ENCODE measurements around the gene PCGF5.
A peak's percentile ranks its signal among the peaks of the same experiment; 100 is the strongest.

PCGF5 gene

GRCh38 chr10:91197127-91197526, 23.3 kb upstream of the PCGF5 start (continued):
- TF ChIP-seq TRIM28 (IDR thresholded peaks at IDR 0.05; ENCODE audit: borderline replicate concordance, low read length) (no peak), ZNF654 (tag by site-specific recombination; IDR thresholded peaks at IDR 0.05; ENCODE audit: low read depth) (peak; percentile 6; the same call in 1 of the 2 replicates)

- CTCF ChIA-PET: interaction anchor here (0.7 kb wide), 1 partner anchor 1941 kb away, joined by 3 read pairs; no protein-coding TSS in a partner anchor
- H3K4me1 ChIP-seq (ENCODE audit: control insufficient read depth, insufficient read depth, low read length): peaks cover 21% of the 10 kb centered on the region
- H3K27ac ChIP-seq (ENCODE audit: extremely low read depth, low read depth, low read length): no peak overlapping the region
- TF ChIP-seq ZNF610 (tag by site-specific recombination; IDR thresholded peaks at IDR 0.05; ENCODE audit: borderline replicate concordance) (no peak), PRDM1 (tag by site-specific recombination; IDR thresholded peaks at IDR 0.05) (peak; percentile 28; the same call in 1 of the 2 replicates), ZSCAN23 (tag by site-specific recombination; IDR thresholded peaks at IDR 0.05) (no peak), ZNF677 (tag by site-specific recombination; IDR thresholded peaks at IDR 0.05) (no peak), ZNF561 (tag by site-specific recombination; IDR thresholded peaks at IDR 0.05; ENCODE audit: borderline replicate concordance) (no peak), ZBTB48 (tag by site-specific recombination; IDR thresholded peaks at IDR 0.05) (no peak), ZFP3 (tag by site-specific recombination; IDR thresholded peaks at IDR 0.05; ENCODE audit: low read depth) (no peak), ZNF521 (tag by site-specific recombination; IDR thresholded peaks at IDR 0.05) (no peak), ZBTB17 (tag by site-specific recombination; IDR thresholded peaks at IDR 0.05) (0 out of 2 replicates have a peak, but pooled peaks have one; percentile 16), ZNF324 (tag by site-specific recombination; IDR thresholded peaks at IDR 0.05) (no peak), ZNF16 (tag by site-specific recombination; IDR thresholded peaks at IDR 0.05; ENCODE audit: low read depth) (no peak), ZNF23 (tag by site-specific recombination; IDR thresholded peaks at IDR 0.05; ENCODE audit: borderline replicate concordance) (no peak), ZNF274 (IDR thresholded peaks at IDR 0.05; ENCODE audit: low read length) (no peak), ZNF274 (tag by site-specific recombination; IDR thresholded peaks at IDR 0.05; ENCODE audit: borderline replicate concordance) (no peak), ZNF280D (tag by site-specific recombination; IDR thresholded peaks at IDR 0.05) (no peak), ZNF174 (tag by site-specific recombination; IDR thresholded peaks at IDR 0.05) (no peak), ZNF335 (tag by site-specific recombination; conservative IDR thresholded peaks at IDR 0.05) (no peak), ZNF223 (tag by site-specific recombination; IDR thresholded peaks at IDR 0.05) (no peak), KLF1 (tag by site-specific recombination; IDR thresholded peaks at IDR 0.05) (no peak), ZNF426 (tag by site-specific recombination; IDR thresholded peaks at IDR 0.05) (no peak), REST (tag by site-specific recombination; IDR thresholded peaks at IDR 0.05) (no peak), WT1 (tag by site-specific recombination; IDR thresholded peaks at IDR 0.05) (no peak), EGR2 (tag by site-specific recombination; IDR thresholded peaks at IDR 0.05; ENCODE audit: low read depth) (no peak), ZNF785 (tag by site-specific recombination; IDR thresholded peaks at IDR 0.05) (no peak)
- TF ChIP-seq, protein P1, sequence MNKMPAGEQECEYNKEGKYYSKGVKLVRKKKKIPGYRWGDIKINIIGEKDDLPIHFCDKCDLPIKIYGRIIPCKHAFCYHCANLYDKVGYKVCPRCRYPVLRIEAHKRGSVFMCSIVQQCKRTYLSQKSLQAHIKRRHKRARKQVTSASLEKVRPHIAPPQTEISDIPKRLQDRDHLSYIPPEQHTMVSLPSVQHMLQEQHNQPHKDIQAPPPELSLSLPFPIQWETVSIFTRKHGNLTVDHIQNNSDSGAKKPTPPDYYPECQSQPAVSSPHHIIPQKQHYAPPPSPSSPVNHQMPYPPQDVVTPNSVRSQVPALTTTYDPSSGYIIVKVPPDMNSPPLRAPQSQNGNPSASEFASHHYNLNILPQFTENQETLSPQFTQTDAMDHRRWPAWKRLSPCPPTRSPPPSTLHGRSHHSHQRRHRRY (tag by site-specific recombination; IDR thresholded peaks at IDR 0.05): no peak
- TF ChIP-seq, protein P2, sequence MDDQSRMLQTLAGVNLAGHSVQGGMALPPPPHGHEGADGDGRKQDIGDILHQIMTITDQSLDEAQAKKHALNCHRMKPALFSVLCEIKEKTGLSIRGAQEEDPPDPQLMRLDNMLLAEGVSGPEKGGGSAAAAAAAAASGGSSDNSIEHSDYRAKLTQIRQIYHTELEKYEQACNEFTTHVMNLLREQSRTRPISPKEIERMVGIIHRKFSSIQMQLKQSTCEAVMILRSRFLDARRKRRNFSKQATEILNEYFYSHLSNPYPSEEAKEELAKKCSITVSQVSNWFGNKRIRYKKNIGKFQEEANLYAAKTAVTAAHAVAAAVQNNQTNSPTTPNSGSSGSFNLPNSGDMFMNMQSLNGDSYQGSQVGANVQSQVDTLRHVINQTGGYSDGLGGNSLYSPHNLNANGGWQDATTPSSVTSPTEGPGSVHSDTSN (CRISPR knock-in tag; IDR thresholded peaks at IDR 0.05): no peak
- TF ChIP-seq, protein P3, sequence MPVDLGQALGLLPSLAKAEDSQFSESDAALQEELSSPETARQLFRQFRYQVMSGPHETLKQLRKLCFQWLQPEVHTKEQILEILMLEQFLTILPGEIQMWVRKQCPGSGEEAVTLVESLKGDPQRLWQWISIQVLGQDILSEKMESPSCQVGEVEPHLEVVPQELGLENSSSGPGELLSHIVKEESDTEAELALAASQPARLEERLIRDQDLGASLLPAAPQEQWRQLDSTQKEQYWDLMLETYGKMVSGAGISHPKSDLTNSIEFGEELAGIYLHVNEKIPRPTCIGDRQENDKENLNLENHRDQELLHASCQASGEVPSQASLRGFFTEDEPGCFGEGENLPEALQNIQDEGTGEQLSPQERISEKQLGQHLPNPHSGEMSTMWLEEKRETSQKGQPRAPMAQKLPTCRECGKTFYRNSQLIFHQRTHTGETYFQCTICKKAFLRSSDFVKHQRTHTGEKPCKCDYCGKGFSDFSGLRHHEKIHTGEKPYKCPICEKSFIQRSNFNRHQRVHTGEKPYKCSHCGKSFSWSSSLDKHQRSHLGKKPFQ (tag by site-specific recombination; IDR thresholded peaks at IDR 0.05): no peak
These were observed 21.7 kb upstream of the PCGF5 start for GRCh38 chr10:91198781-91199180.

More at GRCh38 chr10:91198781-91199180, 21.7 kb upstream of the PCGF5 start:
- Histone ChIP-seq H3K36me3 (ENCODE audit: control insufficient read depth in 2 of 2, insufficient read depth in 1 of 2, low read length in 2 of 2) (no peaks in the 10 kb centered on the region), H3K9me3 (ENCODE audit: control insufficient read depth, insufficient read depth, low read depth, low read length) (no peaks in the 10 kb centered on the region), H3K4me3 (ENCODE audit: low read depth, low read length) (no peak overlapping the region)
- POLR2A ChIA-PET: no interaction called here

Data from HEK293 (cell line).